ENCODE measurements around the gene RFLNA.

The RFLNA gene

DNA sequence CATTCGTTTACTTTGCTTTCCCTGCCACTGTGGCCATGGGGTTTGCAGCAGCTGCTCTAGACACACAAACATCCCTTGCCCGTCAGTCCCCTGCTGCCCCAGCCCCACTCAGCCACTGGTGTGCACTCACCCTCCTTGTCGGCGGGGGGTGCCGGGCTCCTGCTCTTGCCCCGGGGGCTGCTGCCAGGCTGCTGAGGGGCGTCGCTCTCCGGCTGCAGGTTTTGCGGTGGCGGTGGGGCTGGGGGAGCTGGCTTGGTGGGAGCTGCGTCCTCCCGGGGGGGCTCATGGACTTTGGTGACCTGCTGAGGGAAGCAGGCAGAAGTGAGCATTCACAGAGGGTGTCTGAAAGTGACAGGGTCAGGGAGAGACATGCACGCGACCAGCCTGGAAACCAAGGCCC is 67.1 kb downstream of the RFLNA start:
- no peak for DNase-seq

DNA sequence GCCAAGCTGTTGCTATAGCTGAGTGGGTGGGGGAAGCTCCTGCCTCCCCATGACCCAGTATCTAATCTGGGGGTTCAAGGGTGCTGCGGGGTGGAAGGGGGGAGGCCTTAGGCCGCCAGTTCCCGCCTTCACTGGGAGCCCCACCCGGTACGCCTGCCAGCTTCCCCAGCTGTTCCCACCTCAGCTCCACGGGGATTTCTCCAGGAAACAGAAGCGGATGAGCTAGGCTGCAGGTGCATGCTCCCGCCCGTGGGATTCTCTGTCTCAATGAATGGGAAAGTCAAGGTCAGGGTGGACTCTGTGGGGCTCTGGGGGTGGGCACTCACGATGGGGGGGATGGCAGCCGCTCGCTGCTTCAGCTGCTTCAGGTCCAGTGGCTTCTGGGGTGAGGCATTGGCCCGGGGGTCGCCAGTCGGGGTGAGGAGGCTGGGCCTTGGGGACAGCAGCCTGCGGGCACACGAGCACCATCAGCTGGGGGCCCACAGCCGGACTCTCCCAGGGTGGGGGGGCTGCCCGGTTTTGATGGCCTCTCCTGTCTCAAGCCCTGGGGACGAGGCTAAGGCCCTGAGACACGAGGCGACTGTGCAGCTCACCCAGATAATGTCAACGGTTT is 68.6 kb downstream of the RFLNA start:
- DNase-seq: no peak

GRCh38 chr12:124364543-124364942 is 69.7 kb downstream of the RFLNA start:
- DNase-seq: no peak
